Activated T-helper 1 cell treated with anti-CD3 and anti-CD28 coated beads, Interleukin-12 subunit alpha, Interleukin-12 subunit beta, Interleukin-2, Interleukin-4 antibody, amounts not matched to agents 30 ng/mL and 10 ng/mL and 1 ng/mL, durations not matched to agents 14 hours and 24 hours and 36 hours (primary cell): Measurements from ENCODE around the gene CRB1. TPM values are rescaled to one million over a fixed set of nuclear protein-coding genes. Genes with fewer than 3 reads are reported as not detected.
A peak's percentile ranks its signal among the peaks of the same experiment; 100 is the strongest.

Source experiments
- DNase-seq: peaks from one replicate; pipeline ENCODE4 v3.0.0; 2021; ENCODE audit warnings: low spot score
- H3K27ac Mint-ChIP-seq: one replicate; pipeline ENCODE4 v1.8.0; 2021; ENCODE audit warnings: mild to moderate bottlenecking, mixed read lengths
- H3K27me3 Mint-ChIP-seq: one replicate; pipeline ENCODE4 v1.8.0; 2022; ENCODE audit warnings: mild to moderate bottlenecking, moderate library complexity, mixed read lengths; ENCODE audit not compliant: insufficient read depth
- H3K36me3 Mint-ChIP-seq: one replicate; pipeline ENCODE4 v1.8.0; 2021; ENCODE audit warnings: low read depth, mixed read lengths
- H3K4me1 Mint-ChIP-seq: one replicate; pipeline ENCODE4 v1.8.0; 2021; ENCODE audit warnings: low read depth, mixed read lengths
- H3K4me3 Mint-ChIP-seq: one replicate; pipeline ENCODE4 v1.8.0; 2021; ENCODE audit warnings: mild to moderate bottlenecking, moderate library complexity, mixed read lengths
- H3K9me3 Mint-ChIP-seq: one replicate; pipeline ENCODE4 v1.8.0; 2021; ENCODE audit warnings: mixed read lengths
- intact Hi-C: fragments of 100-400 bp; cut with micrococcal nuclease; formaldehyde crosslinking; loops from one replicate; pipeline ENCODE4 v1.15.1; 2024
- total RNA-seq: library from RNA; stranded (reverse); gene quantifications from 2 replicates; pipeline ENCODE4 v1.2.3, GENCODE V29; 2022

CRB1 gene
- total RNA-seq, 1 donor from 2014 or later = not detected

- H3K27me3 Mint-ChIP-seq = peaks cover 15% of the 10 kb centered on the region
- no peaks in the 10 kb centered on the region for H3K9me3 Mint-ChIP-seq
- no peaks in the 10 kb centered on the region for H3K4me1 Mint-ChIP-seq
- no peak overlapping the region for H3K4me3 Mint-ChIP-seq
- no peak overlapping the region for H3K27ac Mint-ChIP-seq
- DNase-seq = no peak
- no peaks in the 10 kb centered on the region for H3K36me3 Mint-ChIP-seq
- intact Hi-C loops = no loop called here
These were observed 98.9 kb downstream of the CRB1 start for GRCh38 chr1:197366996-197367395.

DNA sequence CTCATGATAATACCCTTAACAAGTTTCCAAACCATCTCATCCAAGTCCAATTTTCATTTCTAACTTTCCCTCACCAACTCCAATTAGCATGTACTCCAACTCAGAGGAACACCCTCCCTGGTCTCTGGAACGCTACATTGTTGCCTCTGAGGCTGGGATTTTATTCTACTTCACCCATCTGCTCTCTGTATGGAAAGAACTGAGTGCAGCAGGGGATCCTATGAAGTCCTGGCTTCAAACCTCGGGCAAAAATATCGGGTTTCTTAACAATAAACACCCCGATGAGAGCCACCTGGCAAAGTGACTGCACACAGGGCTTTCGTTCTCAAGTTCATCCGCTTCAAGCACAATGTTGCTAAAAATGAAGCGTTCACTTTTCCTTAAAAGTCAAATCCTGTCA, 99.6 kb downstream of the CRB1 start:
- no peak for DNase-seq
- Mint-ChIP-seq H3K27me3 (peaks cover 13% of the 10 kb centered on the region), H3K9me3 (no peaks in the 10 kb centered on the region), H3K36me3 (no peaks in the 10 kb centered on the region), H3K4me1 (no peaks in the 10 kb centered on the region), H3K4me3 (no peak overlapping the region), H3K27ac (no peak overlapping the region)
- intact Hi-C loops = no loop called here

DNA sequence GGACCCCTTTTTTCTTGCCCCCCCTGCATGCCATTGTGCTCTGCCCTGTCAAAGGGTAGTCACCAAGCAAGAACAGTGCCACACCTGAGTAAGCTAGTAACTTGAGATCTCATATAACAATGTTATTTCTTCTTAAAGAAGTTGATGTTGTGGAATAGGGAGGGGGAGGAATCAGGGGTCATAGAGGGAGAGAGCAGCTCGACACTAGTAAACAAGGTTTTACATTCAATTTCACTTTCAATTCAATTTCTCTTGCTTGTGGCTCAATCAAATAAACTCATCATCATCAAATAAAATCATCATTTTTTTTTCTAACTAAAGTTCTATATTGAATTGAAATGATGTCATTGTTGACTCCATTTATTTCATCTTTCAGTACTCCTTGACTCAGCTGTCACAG, 106.4 kb downstream of the CRB1 start:
- H3K36me3 Mint-ChIP-seq = no peaks in the 10 kb centered on the region
- no peaks in the 10 kb centered on the region for H3K9me3 Mint-ChIP-seq
- no peak overlapping the region for H3K27ac Mint-ChIP-seq
- no peaks in the 10 kb centered on the region for H3K27me3 Mint-ChIP-seq
- intact Hi-C loops = no loop called here
- no peak overlapping the region for H3K4me3 Mint-ChIP-seq
- DNase-seq = no peak
- H3K4me1 Mint-ChIP-seq = no peaks in the 10 kb centered on the region

DNA sequence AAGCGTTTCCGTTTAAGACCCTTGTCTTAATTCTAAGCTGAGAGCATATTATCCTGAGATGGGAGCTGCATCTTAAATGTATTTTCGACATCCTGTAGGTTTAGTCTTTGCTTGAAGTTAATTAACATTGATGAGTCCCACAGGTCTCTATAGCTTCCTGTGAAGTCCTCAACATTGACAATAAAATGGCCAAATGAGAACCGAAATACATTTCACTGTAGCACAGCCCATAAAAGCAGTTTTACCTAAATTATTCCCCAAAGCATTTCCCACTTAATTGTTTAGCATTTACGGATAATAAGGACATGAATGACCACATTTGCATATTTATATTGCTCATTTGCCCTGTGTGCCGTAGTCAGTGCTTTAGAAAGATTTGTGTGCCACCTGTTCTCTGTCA, 116.4 kb downstream of the CRB1 start:
- Mint-ChIP-seq H3K4me3 (no peak overlapping the region), H3K4me1 (no peaks in the 10 kb centered on the region), H3K27ac (no peak overlapping the region), H3K27me3 (peaks cover 12% of the 10 kb centered on the region), H3K9me3 (no peaks in the 10 kb centered on the region), H3K36me3 (no peaks in the 10 kb centered on the region)
- no peak for DNase-seq
- intact Hi-C loops = no loop called here

DNA sequence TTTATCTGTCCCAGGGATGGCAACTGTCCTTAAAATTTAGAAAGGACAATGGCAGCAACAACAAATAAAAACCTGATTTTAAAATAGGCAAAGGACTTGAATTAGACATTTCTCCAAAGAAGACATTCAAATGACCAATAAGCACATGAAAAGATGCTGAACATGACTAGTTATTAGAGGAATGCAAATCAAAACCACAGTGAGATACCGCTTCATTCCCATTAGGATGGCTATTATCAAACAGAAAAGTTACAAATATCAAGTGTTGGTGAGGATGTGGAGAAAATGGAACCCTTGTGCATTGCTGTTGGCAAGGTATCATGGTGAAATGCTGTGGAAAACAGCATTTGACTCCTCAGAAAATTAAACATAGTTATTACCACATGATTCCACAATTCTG, 120.7 kb downstream of the CRB1 start:
- no peaks in the 10 kb centered on the region for H3K9me3 Mint-ChIP-seq
- no peaks in the 10 kb centered on the region for H3K36me3 Mint-ChIP-seq
- peaks cover 7% of the 10 kb centered on the region for H3K27me3 Mint-ChIP-seq
- H3K4me1 Mint-ChIP-seq = peaks cover 20% of the 10 kb centered on the region
- intact Hi-C loops = no loop called here
- no peak overlapping the region for H3K27ac Mint-ChIP-seq
- DNase-seq = no peak
- no peak overlapping the region for H3K4me3 Mint-ChIP-seq

DNA sequence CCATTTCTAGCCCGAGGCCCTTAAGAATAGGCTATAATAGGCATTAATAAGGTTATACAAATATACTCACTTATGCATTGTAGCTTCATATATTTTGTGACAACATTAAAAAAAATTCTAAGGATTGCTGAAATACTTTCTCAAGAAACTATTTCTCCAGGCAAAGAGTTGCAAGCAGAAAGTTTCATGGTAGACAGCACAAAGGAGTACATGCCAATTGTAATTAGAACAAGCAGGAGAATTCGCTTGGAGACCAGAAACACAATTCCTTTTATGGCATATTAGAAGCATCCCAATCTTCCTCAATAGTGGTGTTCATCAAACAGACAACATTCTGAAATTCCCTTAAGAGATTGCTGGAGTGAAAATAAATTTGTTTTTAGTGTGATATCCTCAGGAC, 122.8 kb downstream of the CRB1 start:
- H3K4me1 Mint-ChIP-seq = peaks cover 20% of the 10 kb centered on the region
- intact Hi-C loops = loop anchor here (10.0 kb wide), 1 partner anchor 534 kb away; no protein-coding TSS in a partner anchor
- H3K4me3 Mint-ChIP-seq = no peak overlapping the region
- no peaks in the 10 kb centered on the region for H3K36me3 Mint-ChIP-seq
- no peak overlapping the region for H3K27ac Mint-ChIP-seq
- no peaks in the 10 kb centered on the region for H3K9me3 Mint-ChIP-seq
- H3K27me3 Mint-ChIP-seq = peaks cover 7% of the 10 kb centered on the region
- no peak for DNase-seq

- intact Hi-C loops = loop anchor here (10.0 kb wide), 1 partner anchor 533 kb away; no protein-coding TSS in a partner anchor
- H3K36me3 Mint-ChIP-seq = no peaks in the 10 kb centered on the region
- peaks cover 20% of the 10 kb centered on the region for H3K4me1 Mint-ChIP-seq
- H3K4me3 Mint-ChIP-seq = no peak overlapping the region
- H3K27me3 Mint-ChIP-seq = peaks cover 7% of the 10 kb centered on the region
- peak overlapping the region; percentile 18 for H3K27ac Mint-ChIP-seq
- DNase-seq = no peak
- H3K9me3 Mint-ChIP-seq = no peaks in the 10 kb centered on the region
These were observed 123.5 kb downstream of the CRB1 start for GRCh38 chr1:197391303-197392226.

- Mint-ChIP-seq H3K27me3 (peaks cover 4% of the 10 kb centered on the region), H3K9me3 (no peaks in the 10 kb centered on the region), H3K27ac (no peak overlapping the region), H3K36me3 (no peaks in the 10 kb centered on the region), H3K4me1 (peaks cover 20% of the 10 kb centered on the region), H3K4me3 (no peak overlapping the region)
- intact Hi-C loops = loop anchor here (10.0 kb wide), 1 partner anchor 532 kb away; no protein-coding TSS in a partner anchor
- no peak for DNase-seq
These were observed 124.5 kb downstream of the CRB1 start for GRCh38 chr1:197392541-197392940.

DNA sequence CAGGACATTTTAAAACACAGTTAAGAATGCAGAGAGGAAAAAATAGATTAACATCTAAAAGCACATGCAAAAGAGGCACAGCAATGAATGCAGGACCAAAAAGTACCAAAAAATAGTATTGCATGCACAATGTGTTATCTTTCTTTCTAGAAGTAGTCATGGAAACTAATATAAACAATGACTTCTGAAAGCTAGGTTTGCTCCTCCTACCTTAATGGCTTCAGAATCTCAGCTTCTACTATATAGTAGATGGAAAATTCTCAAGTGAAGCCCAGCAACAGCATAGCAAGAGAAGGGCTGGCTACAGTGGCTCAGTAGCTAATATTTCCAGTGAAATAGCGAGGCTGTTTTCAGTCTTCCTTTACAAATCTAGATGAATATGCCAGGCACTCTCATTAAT, 125.1 kb downstream of the CRB1 start:
- Mint-ChIP-seq H3K27ac (no peak overlapping the region), H3K4me1 (peaks cover 20% of the 10 kb centered on the region), H3K4me3 (no peak overlapping the region), H3K27me3 (peaks cover under 1% of the 10 kb centered on the region), H3K36me3 (no peaks in the 10 kb centered on the region), H3K9me3 (no peaks in the 10 kb centered on the region)
- intact Hi-C loops = loop anchor here (10.0 kb wide), 1 partner anchor 532 kb away; no protein-coding TSS in a partner anchor
- DNase-seq = no peak

DNA sequence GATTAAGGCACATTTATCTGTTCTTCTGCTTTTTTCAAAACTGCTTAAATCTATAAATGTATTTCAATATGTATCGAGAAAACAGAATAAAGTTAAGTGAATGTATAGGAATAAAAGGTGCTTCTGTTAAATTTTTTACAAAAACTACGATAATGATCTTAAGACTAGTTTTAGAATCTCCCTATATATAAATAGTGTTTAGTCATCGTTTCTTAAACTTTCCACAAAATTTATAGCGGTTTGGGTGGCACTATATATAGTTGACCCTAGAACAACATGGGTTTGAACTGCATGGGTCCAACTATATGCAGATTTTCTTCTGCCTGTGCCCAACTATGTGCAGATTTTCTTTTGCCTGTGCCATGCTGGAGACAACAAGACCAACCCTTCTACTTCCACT, 125.7 kb downstream of the CRB1 start:
- no peaks in the 10 kb centered on the region for H3K27me3 Mint-ChIP-seq
- DNase-seq = no peak
- H3K4me1 Mint-ChIP-seq = peaks cover 20% of the 10 kb centered on the region
- H3K27ac Mint-ChIP-seq = no peak overlapping the region
- no peak overlapping the region for H3K4me3 Mint-ChIP-seq
- intact Hi-C loops = loop anchor here (10.0 kb wide), 1 partner anchor 531 kb away; no protein-coding TSS in a partner anchor
- no peaks in the 10 kb centered on the region for H3K36me3 Mint-ChIP-seq
- no peaks in the 10 kb centered on the region for H3K9me3 Mint-ChIP-seq

DNA sequence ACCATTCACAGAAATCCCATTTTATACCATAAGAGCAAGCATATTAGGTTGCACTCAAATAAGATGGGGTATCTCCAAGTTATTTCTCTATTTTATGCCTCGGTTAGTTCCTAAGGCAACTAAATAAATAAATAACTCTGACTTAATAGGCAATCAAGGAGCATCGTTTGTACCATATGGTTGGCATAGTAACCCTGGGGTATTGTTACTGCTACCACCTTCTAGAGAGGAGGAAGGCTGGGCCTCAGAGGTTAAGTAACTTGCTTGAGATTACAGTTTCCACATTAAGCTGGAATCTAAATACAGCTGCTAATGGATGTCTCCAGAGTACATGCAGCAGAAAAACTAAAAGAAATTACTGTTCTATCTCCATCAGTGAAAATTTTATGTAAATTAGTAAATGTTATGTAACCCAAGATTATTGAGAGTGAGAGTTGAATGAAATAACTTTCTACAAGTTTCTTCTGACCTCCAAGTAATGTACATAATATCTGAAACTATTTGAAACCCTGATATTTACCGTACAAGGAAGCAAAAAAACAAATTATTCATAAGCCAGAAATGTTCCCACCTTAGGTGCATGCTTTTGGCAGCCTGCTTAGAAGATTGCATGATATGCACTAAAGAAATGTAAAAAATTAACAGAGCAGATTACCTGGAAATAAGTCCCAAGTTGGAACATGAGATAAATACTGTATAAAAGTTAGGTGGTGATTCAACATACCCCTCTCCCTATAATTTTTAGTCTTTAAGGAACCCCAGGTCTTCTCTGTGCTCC, 127.0 kb downstream of the CRB1 start:
- Mint-ChIP-seq H3K27ac (no peak overlapping the region), H3K27me3 (no peaks in the 10 kb centered on the region), H3K9me3 (no peaks in the 10 kb centered on the region), H3K4me1 (peaks cover 20% of the 10 kb centered on the region), H3K4me3 (no peak overlapping the region), H3K36me3 (no peaks in the 10 kb centered on the region)
- no peak for DNase-seq
- intact Hi-C loops = loop anchor here (10.0 kb wide), 1 partner anchor 530 kb away; no protein-coding TSS in a partner anchor

GRCh38 chr1:197397895-197398294, 129.8 kb downstream of the CRB1 start:
- Mint-ChIP-seq H3K9me3 (no peaks in the 10 kb centered on the region), H3K4me1 (no peaks in the 10 kb centered on the region), H3K36me3 (no peaks in the 10 kb centered on the region), H3K27ac (no peak overlapping the region), H3K4me3 (no peak overlapping the region), H3K27me3 (peaks cover 2% of the 10 kb centered on the region)
- intact Hi-C loops = loop anchor here (10.0 kb wide), 1 partner anchor 527 kb away; no protein-coding TSS in a partner anchor
- no peak for DNase-seq
